PC-3 (cell line): Measurements from ENCODE around the gene FOXK1.

ENCODE experiments used
- EZH2 ChIP-seq: fragments of 300-600 bp; sonication (generic); IDR thresholded peaks from one replicate; pipeline ENCODE4 v1.6.1; 2017; ENCODE audit warnings: antibody characterized with exemption, mild to moderate bottlenecking, low read length; ENCODE audit not compliant: unreplicated experiment
- EZH2phosphoT487 ChIP-seq: fragments of 300-600 bp; sonication (generic); IDR thresholded peaks from 2 replicates; pipeline ENCODE4 v1.6.1; 2018; ENCODE audit warnings: mild to moderate bottlenecking, antibody characterized with exemption, low read length, borderline replicate concordance
- TF ChIP-seq, protein P1 (sequence below): fragments of 300-600 bp; sonication (generic); conservative IDR thresholded peaks from 2 replicates; pipeline ENCODE4 v1.5.1; 2017; ENCODE audit warnings: antibody characterized with exemption, low read depth, mild to moderate bottlenecking, low read length

DNA sequence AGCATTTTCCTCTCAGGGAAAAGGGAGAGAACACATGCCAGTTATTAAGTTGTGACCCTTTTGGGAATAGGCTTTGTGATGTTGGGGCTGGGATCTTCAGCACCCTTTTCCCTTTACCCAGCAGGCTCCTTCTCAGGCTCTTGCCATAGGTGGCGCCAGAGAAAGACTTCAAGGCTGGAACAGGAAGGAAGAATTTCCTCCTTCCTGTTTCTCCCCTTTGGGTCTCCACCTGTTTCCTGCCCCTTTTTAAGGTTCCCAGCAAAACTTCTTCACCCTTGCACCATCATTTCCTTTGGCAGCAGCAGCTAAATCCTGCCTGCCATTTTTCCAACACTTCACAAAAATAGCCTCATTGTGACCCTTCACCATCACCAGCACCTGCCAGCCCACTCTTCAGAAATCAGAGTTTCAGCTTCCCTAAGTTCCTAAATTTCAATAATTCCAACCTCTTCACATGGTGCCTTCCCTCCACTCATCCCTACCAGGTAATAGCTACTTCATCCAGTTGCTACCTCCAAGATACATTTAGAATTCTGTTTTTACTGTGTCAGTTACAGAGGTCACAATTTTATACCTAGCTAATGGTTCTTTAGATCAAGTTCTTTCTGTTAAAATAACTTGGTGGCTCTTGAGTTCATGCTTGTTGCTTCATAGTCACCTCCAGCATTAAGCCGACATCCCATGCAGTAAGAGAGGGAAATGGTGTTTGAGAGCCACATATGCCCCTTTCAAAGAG is 22.4 kb upstream of the FOXK1 start:
- TF ChIP-seq, protein P1, sequence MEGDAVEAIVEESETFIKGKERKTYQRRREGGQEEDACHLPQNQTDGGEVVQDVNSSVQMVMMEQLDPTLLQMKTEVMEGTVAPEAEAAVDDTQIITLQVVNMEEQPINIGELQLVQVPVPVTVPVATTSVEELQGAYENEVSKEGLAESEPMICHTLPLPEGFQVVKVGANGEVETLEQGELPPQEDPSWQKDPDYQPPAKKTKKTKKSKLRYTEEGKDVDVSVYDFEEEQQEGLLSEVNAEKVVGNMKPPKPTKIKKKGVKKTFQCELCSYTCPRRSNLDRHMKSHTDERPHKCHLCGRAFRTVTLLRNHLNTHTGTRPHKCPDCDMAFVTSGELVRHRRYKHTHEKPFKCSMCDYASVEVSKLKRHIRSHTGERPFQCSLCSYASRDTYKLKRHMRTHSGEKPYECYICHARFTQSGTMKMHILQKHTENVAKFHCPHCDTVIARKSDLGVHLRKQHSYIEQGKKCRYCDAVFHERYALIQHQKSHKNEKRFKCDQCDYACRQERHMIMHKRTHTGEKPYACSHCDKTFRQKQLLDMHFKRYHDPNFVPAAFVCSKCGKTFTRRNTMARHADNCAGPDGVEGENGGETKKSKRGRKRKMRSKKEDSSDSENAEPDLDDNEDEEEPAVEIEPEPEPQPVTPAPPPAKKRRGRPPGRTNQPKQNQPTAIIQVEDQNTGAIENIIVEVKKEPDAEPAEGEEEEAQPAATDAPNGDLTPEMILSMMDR: peak; percentile 41; the same call in 1 of the 2 replicates
- TF ChIP-seq EZH2 (no peak), EZH2phosphoT487 (no peak)
